HEK293T (cell line): ENCODE results near the gene SSH2.

Experiments used
- CTCF ChIA-PET: fragments of 350-600 bp; formaldehyde crosslinking; extraction: SDS; loops from one replicate; lab custom pipeline; 2021; ENCODE audit warnings: antibody characterized with exemption, inconsistent platforms; lab: Yijun Ruan, JAX
- POLR2A ChIA-PET: fragments of 350-600 bp; formaldehyde crosslinking; extraction: SDS; loops from one replicate; lab custom pipeline; 2020; ENCODE audit warnings: antibody characterized with exemption, inconsistent platforms; lab: Yijun Ruan, JAX
- DNase-seq: peaks from one replicate; pipeline ENCODE4 v3.0.0; 2012; ENCODE audit warnings: mixed read lengths; ENCODE audit errors: extremely low spot score
- ARNT ChIP-seq: fragments of 450-650 bp; IDR thresholded peaks from 2 replicates; pipeline ENCODE4 v1.6.1; 2017; ENCODE audit warnings: mild to moderate bottlenecking
- BHLHE40 ChIP-seq: fragments of 450-650 bp; IDR thresholded peaks from 2 replicates; pipeline ENCODE4 v1.6.1; 2016; ENCODE audit warnings: mild to moderate bottlenecking, moderate library complexity, borderline replicate concordance
- CTBP1 ChIP-seq: fragments of 450-650 bp; IDR thresholded peaks from 2 replicates; pipeline ENCODE4 v1.6.1; 2016; ENCODE audit warnings: borderline replicate concordance
- ELF4 ChIP-seq: fragments of 450-650 bp; IDR thresholded peaks from 2 replicates; pipeline ENCODE4 v1.6.1; 2017; ENCODE audit warnings: antibody characterized with exemption
- FOXA1 ChIP-seq: fragments of 450-650 bp; IDR thresholded peaks from 2 replicates; pipeline ENCODE4 v1.6.1; 2016; ENCODE audit warnings: mild to moderate bottlenecking
- FOXK2 ChIP-seq: fragments of 450-650 bp; IDR thresholded peaks from 2 replicates; pipeline ENCODE4 v1.6.1; 2016; ENCODE audit warnings: mild to moderate bottlenecking
- FOXM1 ChIP-seq: fragments of 450-650 bp; IDR thresholded peaks from 2 replicates; pipeline ENCODE4 v1.6.1; 2017; ENCODE audit warnings: mild to moderate bottlenecking, borderline replicate concordance
- HDGF ChIP-seq: fragments of 450-650 bp; IDR thresholded peaks from 2 replicates; pipeline ENCODE4 v1.6.1; 2017; ENCODE audit warnings: antibody characterized with exemption, borderline replicate concordance
- L3MBTL2 ChIP-seq: fragments of 450-650 bp; conservative IDR thresholded peaks from 2 replicates; pipeline ENCODE4 v1.6.1; 2016; ENCODE audit warnings: mild to moderate bottlenecking
- LEF1 ChIP-seq: fragments of 450-650 bp; IDR thresholded peaks from 2 replicates; pipeline ENCODE4 v1.6.1; 2017; ENCODE audit warnings: mild to moderate bottlenecking, borderline replicate concordance
- NFRKB ChIP-seq: fragments of 450-650 bp; IDR thresholded peaks from 2 replicates; pipeline ENCODE4 v1.6.1; 2016; ENCODE audit warnings: mild to moderate bottlenecking, moderate library complexity
- PKNOX1 ChIP-seq: fragments of 450-650 bp; IDR thresholded peaks from 2 replicates; pipeline ENCODE4 v1.6.1; 2016
- SP1 ChIP-seq: fragments of 450-650 bp; IDR thresholded peaks from 2 replicates; pipeline ENCODE4 v1.6.1; 2017
- SUZ12 ChIP-seq: fragments of 450-650 bp; IDR thresholded peaks from 2 replicates; pipeline ENCODE4 v1.6.1; 2016; ENCODE audit warnings: mild to moderate bottlenecking
- TARDBP ChIP-seq: fragments of 450-650 bp; IDR thresholded peaks from 2 replicates; pipeline ENCODE4 v1.6.1; 2016
- ZNF384 ChIP-seq: fragments of 450-650 bp; IDR thresholded peaks from 2 replicates; pipeline ENCODE4 v1.6.1; 2016

SSH2 gene

DNA sequence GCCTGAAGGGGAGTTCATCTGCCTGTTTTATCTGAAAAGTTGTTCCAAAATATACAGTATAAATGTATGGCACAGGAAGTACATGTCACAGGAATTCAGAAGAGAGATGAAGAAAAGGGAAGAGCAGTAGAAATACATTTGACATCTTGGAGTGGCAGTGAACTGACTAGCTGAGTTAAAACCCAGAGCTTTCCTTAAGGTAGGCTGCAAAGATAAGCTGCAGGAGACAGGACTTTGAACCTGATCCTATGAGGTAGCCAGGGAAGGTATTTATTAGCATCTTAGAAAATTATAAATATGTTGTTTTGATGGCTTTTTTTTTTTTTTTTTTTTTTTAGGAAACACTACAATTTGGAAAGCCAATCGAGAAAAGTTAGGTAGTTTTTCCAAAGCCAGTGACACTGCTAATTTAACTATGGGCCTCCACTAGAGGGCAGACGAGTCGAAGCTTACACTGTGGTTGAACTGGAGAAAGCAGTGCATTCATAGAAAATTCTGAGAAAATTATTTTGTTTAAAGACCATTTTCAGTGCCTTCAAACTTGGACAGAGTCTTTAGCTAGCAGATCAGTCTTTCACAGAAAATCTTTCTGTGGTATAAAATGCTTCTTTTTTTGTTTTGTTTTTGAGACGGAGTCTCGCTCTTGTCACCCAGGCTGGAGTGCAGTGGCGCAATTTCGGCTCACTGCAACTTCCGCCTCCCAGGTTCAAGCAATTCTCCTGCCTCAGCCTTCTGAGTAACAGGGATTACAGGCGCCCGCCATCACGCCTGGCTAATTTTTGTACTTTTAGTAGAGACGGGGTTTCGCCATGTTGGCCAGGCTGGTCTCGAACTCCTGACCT lies 122.3 kb downstream of the SSH2 start:
- no peak for TF ChIP-seq SUZ12
- TF ChIP-seq HDGF = no peak
- no peak for TF ChIP-seq ELF4
- TF ChIP-seq ARNT = no peak
- TF ChIP-seq ZNF384 = no peak
- TF ChIP-seq PKNOX1 = no peak
- TF ChIP-seq LEF1 = no peak
- TF ChIP-seq TARDBP = no peak
- TF ChIP-seq NFRKB = no peak
- no peak for TF ChIP-seq FOXM1
- no peak for TF ChIP-seq BHLHE40
- TF ChIP-seq FOXK2 = no peak
- TF ChIP-seq L3MBTL2 = no peak
- no peak for TF ChIP-seq SP1
- CTCF ChIA-PET = interaction anchor here (0.6 to 4.9 kb wide), 13 partner anchors 12 to 286 kb away, joined by 3 to 56 read pairs (median 4); partner anchors contain the start of gene SSH2
- POLR2A ChIA-PET = interaction anchor here (1.8 kb wide), 1 partner anchor 123 kb away, joined by 9 read pairs; the partner anchor contains the start of gene SSH2
- peak; percentile 46 for DNase-seq

GRCh38 chr17:29802246-29802645 lies 127.8 kb downstream of the SSH2 start:
- POLR2A ChIA-PET = no interaction called here
- CTCF ChIA-PET = no interaction called here
- TF ChIP-seq TARDBP = no peak
- TF ChIP-seq PKNOX1 = no peak
- no peak for TF ChIP-seq L3MBTL2
- TF ChIP-seq ZNF384 = no peak
- no peak for TF ChIP-seq HDGF
- TF ChIP-seq ELF4 = no peak
- TF ChIP-seq ARNT = no peak
- TF ChIP-seq FOXM1 = no peak
- no peak for TF ChIP-seq SUZ12
- TF ChIP-seq CTBP1 = no peak
- TF ChIP-seq FOXA1 = no peak
- no peak for DNase-seq

GRCh38 chr17:29800457-29800856 lies 129.6 kb downstream of the SSH2 start:
- ChIA-PET CTCF (interaction anchor here (1.3 kb wide), 1 partner anchor 161 kb away, joined by 3 read pairs; no protein-coding TSS in a partner anchor), POLR2A (interaction anchor here (0.7 kb wide), 1 partner anchor 10 kb away, joined by 4 read pairs; no protein-coding TSS in a partner anchor)
- no peak for DNase-seq
- no peak for TF ChIP-seq ARNT
- no peak for TF ChIP-seq HDGF
- no peak for TF ChIP-seq TARDBP
- no peak for TF ChIP-seq FOXK2
- TF ChIP-seq SUZ12 = no peak
- TF ChIP-seq ELF4 = no peak

DNA sequence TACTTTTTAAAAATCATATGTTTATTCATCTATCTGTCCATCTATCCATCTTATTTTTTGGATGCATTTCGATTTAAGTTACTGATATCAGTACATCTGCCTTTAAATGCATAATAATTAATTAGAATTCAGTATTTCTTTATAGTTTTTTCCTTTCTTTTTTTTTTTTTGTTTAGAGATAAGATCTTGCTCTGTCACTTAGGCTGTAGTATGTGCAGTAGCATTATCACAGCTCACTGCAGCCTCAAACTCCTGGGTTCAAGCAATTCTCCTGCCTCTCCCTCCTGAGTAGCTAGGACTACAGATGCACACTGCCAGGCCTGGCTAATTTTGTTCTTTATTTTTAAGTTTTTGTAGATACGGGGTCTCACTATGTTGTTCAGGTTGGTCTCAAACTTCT lies 133.4 kb downstream of the SSH2 start:
- DNase-seq = no peak
- TF ChIP-seq FOXA1 (no peak), HDGF (no peak), PKNOX1 (no peak), ELF4 (no peak), ARNT (no peak), FOXK2 (no peak), FOXM1 (no peak), SUZ12 (no peak), L3MBTL2 (no peak), BHLHE40 (no peak), SP1 (no peak), LEF1 (no peak), NFRKB (no peak), ZNF384 (no peak), CTBP1 (no peak), TARDBP (no peak)
- POLR2A ChIA-PET = no interaction called here
- CTCF ChIA-PET = interaction anchor here (0.5 kb wide), 1 partner anchor 35 kb away, joined by 3 read pairs; no protein-coding TSS in a partner anchor

- TF ChIP-seq PKNOX1 (no peak), TARDBP (no peak), CTBP1 (no peak), ZNF384 (no peak), LEF1 (no peak), SUZ12 (no peak), SP1 (no peak), L3MBTL2 (no peak), FOXM1 (no peak), BHLHE40 (no peak), HDGF (no peak), ARNT (no peak), FOXK2 (no peak), FOXA1 (no peak), ELF4 (no peak), NFRKB (no peak)
- POLR2A ChIA-PET = no interaction called here
- no peak for DNase-seq
- CTCF ChIA-PET = no interaction called here
Measured at GRCh38 chr17:29793501-29793900, 136.5 kb downstream of the SSH2 start.
